H1 (cell line): ENCODE results near the gene ASIC2. TPM values are rescaled to one million over a fixed set of nuclear protein-coding genes. Genes with fewer than 3 reads are reported as not detected.

Experiments used
- CTCF ChIA-PET: fragments of 300-600 bp; sonication (Branson Sonifier 250); formaldehyde crosslinking; loops from one replicate; lab custom pipeline; 2021; ENCODE audit not compliant: partially characterized antibody; lab: Charles Lee
- POLR2A ChIA-PET: fragments of 300-600 bp; sonication (Branson Sonifier 250); formaldehyde crosslinking; loops from one replicate; lab custom pipeline; 2021; ENCODE audit warnings: inconsistent platforms; ENCODE audit not compliant: partially characterized antibody; lab: Charles Lee
- DNase-seq, 2 experiments: peaks; one replicate each; pipeline versions ENCODE4 v3.0.0 to v3.0.0-alpha.2; 2010 to 2022; ENCODE audit warnings: low spot score in 2 of 2, low read depth in 1 of 2, mixed read lengths in 1 of 2
- FAIRE-seq: peaks from 2 replicates; lab custom pipeline; 2011; peaks lifted over from hg19 to GRCh38; lab: Jason Lieb, UNC
- H2AFZ ChIP-seq: 2 replicates; pipeline ENCODE4 v1.8.1; 2012; ENCODE audit warnings: low read length, inconsistent platforms
- H2AK5ac ChIP-seq: 2 replicates; pipeline ENCODE4 v1.6.1; 2013; ENCODE audit warnings: low read depth, low read length
- H2BK120ac ChIP-seq: replicated peaks from 2 replicates; pipeline ENCODE3; 2013; ENCODE audit warnings: low read depth, low read length, inconsistent platforms
- H2BK12ac ChIP-seq: 2 replicates; pipeline ENCODE4 v1.6.1; 2013; ENCODE audit warnings: low read depth, low read length
- H2BK15ac ChIP-seq: 2 replicates; pipeline ENCODE4 v1.6.1; 2013; ENCODE audit warnings: low read length
- H2BK20ac ChIP-seq: 2 replicates; pipeline ENCODE4 v1.6.1; 2013; ENCODE audit warnings: low read length
- H2BK5ac ChIP-seq: 2 replicates; pipeline ENCODE4 v1.6.1; 2013; ENCODE audit warnings: low read depth, low read length
- H3K14ac ChIP-seq: 2 replicates; pipeline ENCODE4 v1.6.1; 2013; ENCODE audit warnings: inconsistent platforms; ENCODE audit not compliant: insufficient read length
- H3K18ac ChIP-seq: 2 replicates; pipeline ENCODE4 v1.6.1; 2013; ENCODE audit warnings: low read length; ENCODE audit errors: extremely low read depth
- H3K23ac ChIP-seq: 2 replicates; pipeline ENCODE4 v1.6.1; 2013; ENCODE audit warnings: inconsistent platforms; ENCODE audit not compliant: insufficient read length
- H3K23me2 ChIP-seq: 2 replicates; pipeline ENCODE4 v1.6.1; 2013; ENCODE audit warnings: low read depth, low read length
- H3K27ac ChIP-seq: 2 replicates; pipeline ENCODE4 v1.6.1; 2011; ENCODE audit warnings: low read depth, low read length, inconsistent platforms
- H3K27me3 ChIP-seq, 4 experiments: replicated peaks in 1 of 4; 1 replicate in 1 of 4; 2 replicates in 3 of 4; pipeline versions ENCODE4 v1.6.1 to v1.8.1; 2011 to 2013; ENCODE audit warnings: low read length in 3 of 4, mild to moderate bottlenecking in 3 of 4, inconsistent platforms in 2 of 4, mixed read lengths in 2 of 4, moderate library complexity in 1 of 4; ENCODE audit not compliant: control insufficient read depth in 3 of 4, insufficient read depth in 3 of 4; ENCODE audit errors: extremely low read depth in 1 of 4
- H3K36me3 ChIP-seq, 4 experiments: 2 replicates each; pipeline versions ENCODE4 v1.6.1 to v1.8.1; 2011 to 2013; ENCODE audit warnings: mild to moderate bottlenecking in 4 of 4, low read length in 3 of 4, moderate library complexity in 2 of 4, control low read depth in 1 of 4, inconsistent platforms in 1 of 4; ENCODE audit not compliant: insufficient read depth in 4 of 4, control insufficient read depth in 2 of 4
- H3K4ac ChIP-seq: replicated peaks from 2 replicates; pipeline ENCODE3; 2013; ENCODE audit warnings: low read length, low read depth, mixed read lengths, inconsistent platforms; ENCODE audit not compliant: insufficient read length
- H3K4me1 ChIP-seq, 4 experiments: replicated peaks in 1 of 4; 1 replicate in 1 of 4; 2 replicates in 3 of 4; pipeline versions ENCODE4 v1.6.1 to v1.8.1; 2011 to 2013; ENCODE audit warnings: low read length in 3 of 4, inconsistent platforms in 2 of 4, mixed read lengths in 1 of 4; ENCODE audit not compliant: insufficient read depth in 4 of 4, control insufficient read depth in 3 of 4
- H3K4me2 ChIP-seq, 2 experiments: 2 replicates each; pipeline versions ENCODE4 v1.6.1 to v1.8.1; 2011 to 2013; ENCODE audit warnings: low read depth in 2 of 2, low read length in 2 of 2, control low read depth in 1 of 2, inconsistent platforms in 1 of 2, mild to moderate bottlenecking in 1 of 2; ENCODE audit not compliant: insufficient read depth in 1 of 2
- H3K4me3 ChIP-seq, 4 experiments: fragments of 200-600, 300-600 bp in 1 of 4; sonication (generic), shearing (Covaris generic), sonication (Bioruptor Twin) in 1 of 4; 2 replicates each; pipeline versions ENCODE4 v1.5.1 to v1.8.1; 2011 to 2016; ENCODE audit warnings: low read length in 4 of 4, low read depth in 3 of 4, control low read depth in 2 of 4, inconsistent platforms in 2 of 4, mild to moderate bottlenecking in 2 of 4, mixed read lengths in 1 of 4, moderate library complexity in 1 of 4; ENCODE audit not compliant: insufficient read depth in 2 of 4; ENCODE audit errors: extremely low read depth in 1 of 4
- H3K56ac ChIP-seq: replicated peaks from 2 replicates; pipeline ENCODE3; 2013; ENCODE audit warnings: low read depth, mild to moderate bottlenecking, mixed read lengths, low read length, inconsistent platforms; ENCODE audit not compliant: insufficient read length
- H3K79me1 ChIP-seq: 2 replicates; pipeline ENCODE4 v1.6.1; 2013; ENCODE audit warnings: low read depth, low read length, control low read depth
- H3K79me2 ChIP-seq, 2 experiments: 2 replicates each; pipeline versions ENCODE4 v1.6.1 to v1.8.1; 2012 to 2013; ENCODE audit warnings: low read length in 2 of 2, mild to moderate bottlenecking in 2 of 2, inconsistent platforms in 1 of 2; ENCODE audit not compliant: insufficient read depth in 2 of 2, control insufficient read depth in 1 of 2
- H3K9ac ChIP-seq, 4 experiments: replicated peaks in 1 of 4; 1 replicate in 1 of 4; 2 replicates in 3 of 4; pipeline versions ENCODE4 v1.6.1 to v1.8.1; 2011 to 2013; ENCODE audit warnings: low read depth in 3 of 4, low read length in 3 of 4, control low read depth in 2 of 4, mild to moderate bottlenecking in 2 of 4, moderate library complexity in 2 of 4, inconsistent platforms in 1 of 4; ENCODE audit errors: extremely low read depth in 1 of 4
- H3K9me3 ChIP-seq, 2 experiments: 2 replicates each; pipeline versions ENCODE4 v1.6.1 to v1.8.1; 2012 to 2013; ENCODE audit warnings: mild to moderate bottlenecking in 2 of 2, moderate library complexity in 2 of 2, control low read depth in 1 of 2, inconsistent platforms in 1 of 2, low read depth in 1 of 2, low read length in 1 of 2, mixed read lengths in 1 of 2; ENCODE audit not compliant: insufficient read depth in 2 of 2
- H4K20me1 ChIP-seq, 2 experiments: replicated peaks in 1 of 2; 2 replicates each; pipeline versions ENCODE3 to v1.8.1; 2011 to 2013; ENCODE audit warnings: inconsistent platforms in 2 of 2, low read length in 2 of 2, mild to moderate bottlenecking in 1 of 2; ENCODE audit not compliant: insufficient read depth in 2 of 2, control insufficient read depth in 1 of 2
- H4K5ac ChIP-seq: 2 replicates; pipeline ENCODE4 v1.6.1; 2013; ENCODE audit warnings: low read length, low read depth, mixed read lengths, inconsistent platforms; ENCODE audit not compliant: insufficient read length
- H4K8ac ChIP-seq: 2 replicates; pipeline ENCODE4 v1.8.0; 2013; ENCODE audit warnings: mild to moderate bottlenecking, moderate library complexity, low read length, inconsistent platforms; ENCODE audit not compliant: insufficient read depth; ENCODE audit errors: extremely low read depth
- H4K91ac ChIP-seq: replicated peaks from 2 replicates; pipeline ENCODE3; 2013; ENCODE audit warnings: low read length, mixed read lengths, inconsistent platforms; ENCODE audit not compliant: insufficient read length
- RFX5 ChIP-seq: IDR thresholded peaks from 2 replicates; pipeline ENCODE4 v1.6.1; 2011; ENCODE audit warnings: low read depth, low read length, improper control_type of control experiment, borderline replicate concordance
- RNF2 ChIP-seq: fragments of 200-900, 300-1000 bp; sonication (generic); IDR thresholded peaks from 2 replicates; pipeline ENCODE4 v1.7.1; 2016; ENCODE audit warnings: borderline replicate concordance, low read depth, mild to moderate bottlenecking, antibody characterized with exemption, low read length; ENCODE audit not compliant: poor library complexity, severe bottlenecking; ENCODE audit errors: missing control alignments
- SP2 ChIP-seq: IDR thresholded peaks from 2 replicates; pipeline ENCODE4 v1.6.1; 2012; ENCODE audit warnings: mild to moderate bottlenecking, low read length, inconsistent platforms
- WGBS, 2 experiments: shearing (Covaris generic) in 1 of 2; methylation state at CpG; one replicate each; pipeline versions ENCODE4 v1.1.6 to v1.1.7; 2013 to 2015; ENCODE audit warnings: low lambda C conversion rate in 2 of 2, mixed read lengths in 2 of 2, inconsistent platforms in 1 of 2, low coverage in 1 of 2, missing lambda C conversion rate in 1 of 2; ENCODE audit not compliant: insufficient replicate concordance in 2 of 2, insufficient coverage in 1 of 2, insufficient read length in 1 of 2; ENCODE audit errors: extremely low coverage in 1 of 2, missing lambda C conversion rate in 1 of 2; 5-methylcytosine and 5-hydroxymethylcytosine counted together
- polyA plus RNA-seq, 7 experiments: library from polyadenylated mRNA; depleted of rRNA in 3 of 7; stranded (reverse) in 5 of 7; unstranded in 2 of 7; fragments of >200 nt in 5 of 7; fragments of 200-250 nt in 2 of 7; gene quantifications; 1 replicate in 5 of 7; 2 replicates in 1 of 7; 4 replicates in 1 of 7; pipeline versions ENCODE4 v1.2.1 to v1.2.3, GENCODE V29; 2011 to 2013; ENCODE audit warnings: missing spikeins in 2 of 7, mixed read lengths in 2 of 7
- total RNA-seq: library from RNA; stranded (reverse); fragmentation: NEBNext Ultra II Directional; extraction: Animal tissue kit (Norgen Biotek cat#: 25700); gene quantifications from 2 replicates; pipeline ENCODE4 v1.2.1, GENCODE V29; 2021

The ASIC2 gene
- total and polyA plus RNA-seq, 2 of the 8 experiments (the other 6 are each of a cell fraction or from before 2014, with no cell fraction given) = 0.86 to 1.2 TPM

DNA sequence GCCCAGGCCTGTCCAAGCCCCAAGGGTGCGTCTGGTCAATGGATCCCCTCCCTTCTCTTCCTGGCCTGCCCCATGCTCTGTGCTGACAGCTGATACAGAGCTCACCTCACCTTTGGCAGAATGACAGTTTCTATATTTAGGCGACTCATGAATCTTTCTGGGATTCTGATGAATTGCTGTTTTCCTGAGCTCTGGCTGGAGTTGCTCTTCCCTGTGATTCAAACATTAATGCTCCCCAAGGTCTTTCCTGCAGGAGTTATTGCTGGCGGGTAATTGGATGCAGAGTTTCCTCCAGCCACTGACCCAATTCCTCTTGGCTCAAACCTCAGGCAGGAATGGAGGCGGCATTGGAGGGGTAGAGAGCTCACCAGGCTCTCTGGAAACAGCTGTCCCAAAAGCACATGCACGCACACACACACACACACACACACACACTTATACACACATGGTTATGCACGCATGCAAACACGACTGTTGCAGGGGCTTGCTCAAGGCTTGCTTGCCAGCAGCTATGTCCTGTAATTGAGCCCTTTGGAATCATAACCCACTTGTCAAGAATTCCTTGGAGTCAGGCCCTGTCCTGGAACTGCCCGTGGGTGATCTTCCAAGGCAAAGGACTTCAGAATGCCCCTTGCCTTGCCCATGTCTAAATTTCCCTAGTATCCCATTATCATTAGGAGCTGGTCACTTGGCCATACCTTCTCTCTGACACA is 128.8 kb downstream of the ASIC2 start:
- no peak overlapping the region for H3K23ac ChIP-seq
- H3K79me2 ChIP-seq = no peaks in the 10 kb centered on the region
- H4K8ac ChIP-seq = no peak overlapping the region
- H3K27me3 ChIP-seq = no peaks in the 10 kb centered on the region; a peak in 1 of 7 replicates
- FAIRE-seq = no peak
- no peak overlapping the region for H2BK12ac ChIP-seq
- H2BK15ac ChIP-seq = no peak overlapping the region
- H3K9me3 ChIP-seq = no peaks in the 10 kb centered on the region
- no peaks in the 10 kb centered on the region for H3K4me1 ChIP-seq
- DNase-seq = no peak
- no peak overlapping the region for H3K14ac ChIP-seq
- H3K4me3 ChIP-seq = no peak overlapping the region
- no peaks in the 10 kb centered on the region for H3K79me1 ChIP-seq
- POLR2A ChIA-PET = no interaction called here
- no peak overlapping the region for H2AFZ ChIP-seq
- H4K20me1 ChIP-seq = no peaks in the 10 kb centered on the region
- no peaks in the 10 kb centered on the region; a peak in 2 of 8 replicates for H3K36me3 ChIP-seq
- no peaks in the 10 kb centered on the region; the same call in 1 of the 2 replicates for H3K23me2 ChIP-seq
- WGBS, 2 experiments = 86% methylated on average over 8 of the region's 8 CpGs; no CpG with 5 or more reads in 1 of the 2 experiments
- H3K18ac ChIP-seq = no peak overlapping the region
- no peak overlapping the region for H4K5ac ChIP-seq
- H2AK5ac ChIP-seq = no peak overlapping the region
- no peak overlapping the region for H3K27ac ChIP-seq
- TF ChIP-seq SP2 = no peak
- no peak for TF ChIP-seq RNF2
- no peak for TF ChIP-seq RFX5
- no peak overlapping the region for H3K9ac ChIP-seq
- CTCF ChIA-PET = interaction anchor here (0.6 to 2.6 kb wide), 3 partner anchors 20 to 85 kb away, joined by 3 to 9 read pairs (median 4); no protein-coding TSS in a partner anchor
- no peak overlapping the region for H2BK5ac ChIP-seq
- no peak overlapping the region for H3K4ac ChIP-seq
- H4K91ac ChIP-seq = no peak overlapping the region
- H2BK120ac ChIP-seq = no peak overlapping the region
- H3K56ac ChIP-seq = no peak overlapping the region
- H3K4me2 ChIP-seq = no peak overlapping the region
- H2BK20ac ChIP-seq = no peak overlapping the region
